Right lobe of liver (tissue), 4 donors: Measurements from ENCODE around the gene MYL3.

ENCODE experiments used
- POLR2A ChIP-seq: fragments of 450-650 bp; IDR thresholded peaks from one replicate; pipeline ENCODE4 v1.6.1; 2017; ENCODE audit warnings: antibody characterized with exemption, mild to moderate bottlenecking
- TF ChIP-seq, protein P1 (sequence below), 4 donors: fragments of 200-600 bp in 3 of 4; fragments of 450-650 bp in 1 of 4; IDR thresholded peaks; one replicate each; pipeline versions ENCODE4 v1.5.1 to v1.8.0; 2016 to 2022; ENCODE audit warnings: antibody characterized with exemption in 4 of 4, mild to moderate bottlenecking in 2 of 4
- donor health status: DM: no; HTN: no; CAD: no.
- donor health status: DM: no; HTN: no; CAD: no.
- donor health status: DM: no; HTN: yes; CAD: no.

DNA sequence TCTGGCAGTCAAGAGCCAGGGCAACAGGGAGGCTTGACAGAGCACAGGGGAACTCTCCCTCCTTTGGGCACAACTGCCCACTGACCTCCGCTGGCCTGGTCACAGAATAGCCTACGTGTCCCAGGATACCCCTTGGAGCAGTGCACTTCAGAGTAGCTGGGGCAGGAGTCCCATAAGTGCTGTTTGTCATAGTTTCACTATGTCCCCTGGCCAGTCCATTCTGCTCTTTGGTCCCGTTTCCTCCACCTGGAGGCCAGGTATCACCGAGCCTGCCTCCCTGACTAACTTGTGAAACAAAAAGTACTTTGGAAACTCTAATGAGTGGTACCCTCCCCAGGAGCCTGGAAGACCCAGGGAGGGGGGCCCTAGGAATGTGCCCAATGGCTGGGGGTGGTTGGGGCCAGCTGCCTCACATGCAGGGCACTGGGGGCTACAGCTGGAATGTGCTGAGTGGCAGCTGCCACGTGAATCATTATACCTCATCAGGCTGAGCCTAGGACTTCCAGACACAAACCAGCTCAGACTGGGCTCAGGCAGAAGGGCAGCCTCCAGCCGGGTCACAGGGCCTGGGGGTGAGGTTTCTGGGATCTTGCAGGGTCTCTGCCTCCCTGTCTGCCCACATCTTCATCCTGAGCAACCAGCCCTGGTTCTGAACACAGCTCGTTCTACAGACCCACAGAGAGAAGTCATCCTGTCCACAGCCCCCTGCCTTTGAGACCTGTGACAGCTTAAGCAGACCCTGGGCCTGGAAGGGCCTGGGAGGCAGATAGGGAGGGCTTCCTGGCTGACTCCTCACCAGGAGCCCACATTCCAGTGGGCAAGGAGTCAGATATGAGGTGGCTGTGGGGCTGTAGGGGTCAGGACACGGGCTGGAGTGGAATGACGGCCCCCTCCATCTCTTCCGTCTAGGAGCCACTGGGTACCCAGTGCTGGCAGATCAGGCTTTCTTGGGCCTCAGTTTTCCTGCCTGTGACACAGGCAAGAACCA lies 13.4 kb upstream of the MYL3 start:
- TF ChIP-seq, protein P1, sequence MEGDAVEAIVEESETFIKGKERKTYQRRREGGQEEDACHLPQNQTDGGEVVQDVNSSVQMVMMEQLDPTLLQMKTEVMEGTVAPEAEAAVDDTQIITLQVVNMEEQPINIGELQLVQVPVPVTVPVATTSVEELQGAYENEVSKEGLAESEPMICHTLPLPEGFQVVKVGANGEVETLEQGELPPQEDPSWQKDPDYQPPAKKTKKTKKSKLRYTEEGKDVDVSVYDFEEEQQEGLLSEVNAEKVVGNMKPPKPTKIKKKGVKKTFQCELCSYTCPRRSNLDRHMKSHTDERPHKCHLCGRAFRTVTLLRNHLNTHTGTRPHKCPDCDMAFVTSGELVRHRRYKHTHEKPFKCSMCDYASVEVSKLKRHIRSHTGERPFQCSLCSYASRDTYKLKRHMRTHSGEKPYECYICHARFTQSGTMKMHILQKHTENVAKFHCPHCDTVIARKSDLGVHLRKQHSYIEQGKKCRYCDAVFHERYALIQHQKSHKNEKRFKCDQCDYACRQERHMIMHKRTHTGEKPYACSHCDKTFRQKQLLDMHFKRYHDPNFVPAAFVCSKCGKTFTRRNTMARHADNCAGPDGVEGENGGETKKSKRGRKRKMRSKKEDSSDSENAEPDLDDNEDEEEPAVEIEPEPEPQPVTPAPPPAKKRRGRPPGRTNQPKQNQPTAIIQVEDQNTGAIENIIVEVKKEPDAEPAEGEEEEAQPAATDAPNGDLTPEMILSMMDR (IDR thresholded peaks at IDR 0.05) = no peak
- no peak for TF ChIP-seq POLR2A
